Measurements from ENCODE around the gene MAFF.

DNA sequence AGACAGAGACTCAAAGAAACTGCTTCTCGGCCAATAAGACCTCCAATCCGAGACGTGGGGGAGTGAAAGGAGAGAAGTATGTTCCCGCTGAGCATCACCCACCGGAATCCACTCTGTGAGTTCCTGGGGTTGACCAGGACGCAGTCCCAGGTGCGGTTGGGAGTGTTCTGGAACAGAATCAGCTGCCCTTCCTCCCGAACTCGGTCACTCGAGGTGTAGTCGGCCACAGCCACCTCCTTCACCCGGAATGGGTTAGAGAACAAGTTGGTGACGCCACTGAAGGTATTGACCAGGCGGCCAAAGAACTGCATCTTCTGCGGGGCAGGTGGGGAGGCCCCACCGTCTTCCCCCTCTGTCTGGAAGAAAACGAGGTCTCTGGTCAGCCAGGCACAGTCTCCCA lies 32.7 kb upstream of the MAFF start:
- TF ChIP-seq, protein P1, sequence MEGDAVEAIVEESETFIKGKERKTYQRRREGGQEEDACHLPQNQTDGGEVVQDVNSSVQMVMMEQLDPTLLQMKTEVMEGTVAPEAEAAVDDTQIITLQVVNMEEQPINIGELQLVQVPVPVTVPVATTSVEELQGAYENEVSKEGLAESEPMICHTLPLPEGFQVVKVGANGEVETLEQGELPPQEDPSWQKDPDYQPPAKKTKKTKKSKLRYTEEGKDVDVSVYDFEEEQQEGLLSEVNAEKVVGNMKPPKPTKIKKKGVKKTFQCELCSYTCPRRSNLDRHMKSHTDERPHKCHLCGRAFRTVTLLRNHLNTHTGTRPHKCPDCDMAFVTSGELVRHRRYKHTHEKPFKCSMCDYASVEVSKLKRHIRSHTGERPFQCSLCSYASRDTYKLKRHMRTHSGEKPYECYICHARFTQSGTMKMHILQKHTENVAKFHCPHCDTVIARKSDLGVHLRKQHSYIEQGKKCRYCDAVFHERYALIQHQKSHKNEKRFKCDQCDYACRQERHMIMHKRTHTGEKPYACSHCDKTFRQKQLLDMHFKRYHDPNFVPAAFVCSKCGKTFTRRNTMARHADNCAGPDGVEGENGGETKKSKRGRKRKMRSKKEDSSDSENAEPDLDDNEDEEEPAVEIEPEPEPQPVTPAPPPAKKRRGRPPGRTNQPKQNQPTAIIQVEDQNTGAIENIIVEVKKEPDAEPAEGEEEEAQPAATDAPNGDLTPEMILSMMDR (IDR thresholded peaks at IDR 0.05), result no peak
- no peak for TF ChIP-seq POLR2A (IDR thresholded peaks at IDR 0.05)

All from thyroid gland (tissue), 4 donors.